Mucosa of gallbladder (tissue), 1 donor: Measurements from ENCODE around the gene FUT7. TPM values are rescaled to one million over a fixed set of nuclear protein-coding genes. Genes with fewer than 3 reads are reported as not detected.
"Not testable (repeated sequence)": the region's sequence is repeated elsewhere in the genome, so short reads cannot be mapped to it uniquely, and the experiment has no call there.

ENCODE experiments used
- DNase-seq: peaks from one replicate; pipeline ENCODE4 v3.0.0-alpha.2; 2020; ENCODE audit warnings: low spot score
- total RNA-seq: library from RNA; stranded (reverse); gene quantifications from one replicate; pipeline ENCODE4 v1.2.1, GENCODE V29; 2021
- donor health status: DM: no; HTN: no; CAD: no.

FUT7 gene
- total RNA-seq, 1 donor from 2014 or later: 0.26 TPM

GRCh38 chr9:137004285-137004684 lies 27.6 kb downstream of the FUT7 start:
- not testable (repeated sequence) for DNase-seq

- no peak for DNase-seq
These were observed 29.2 kb downstream of the FUT7 start for GRCh38 chr9:137002646-137003041.

- DNase-seq: no peak
These were observed 29.8 kb downstream of the FUT7 start for GRCh38 chr9:137001857-137002645.

- DNase-seq: no peak
These were observed 31.5 kb downstream of the FUT7 start for GRCh38 chr9:137000177-137000930.

DNA sequence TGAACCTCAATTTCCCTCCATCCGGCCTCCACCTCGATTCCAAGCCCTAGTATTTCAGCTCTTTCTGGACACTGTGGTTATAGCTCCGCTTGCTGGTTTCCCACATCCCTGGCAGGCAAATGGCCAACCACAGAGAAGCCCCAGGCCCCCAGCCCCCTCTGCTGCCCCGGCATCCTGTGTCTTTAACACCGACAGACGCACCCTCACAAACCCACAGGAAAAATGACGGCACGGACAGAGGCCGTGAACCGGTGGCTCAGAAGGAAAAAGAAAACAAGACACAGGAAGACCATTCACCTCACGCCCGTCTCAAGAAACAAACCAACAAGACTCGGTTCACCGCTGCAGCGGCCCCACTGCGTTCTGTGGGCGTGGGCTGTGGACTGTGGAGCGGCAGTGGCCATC lies 34.1 kb downstream of the FUT7 start:
- no peak for DNase-seq

- DNase-seq: no peak
These were observed 34.5 kb downstream of the FUT7 start for GRCh38 chr9:136997371-136997770.

DNA sequence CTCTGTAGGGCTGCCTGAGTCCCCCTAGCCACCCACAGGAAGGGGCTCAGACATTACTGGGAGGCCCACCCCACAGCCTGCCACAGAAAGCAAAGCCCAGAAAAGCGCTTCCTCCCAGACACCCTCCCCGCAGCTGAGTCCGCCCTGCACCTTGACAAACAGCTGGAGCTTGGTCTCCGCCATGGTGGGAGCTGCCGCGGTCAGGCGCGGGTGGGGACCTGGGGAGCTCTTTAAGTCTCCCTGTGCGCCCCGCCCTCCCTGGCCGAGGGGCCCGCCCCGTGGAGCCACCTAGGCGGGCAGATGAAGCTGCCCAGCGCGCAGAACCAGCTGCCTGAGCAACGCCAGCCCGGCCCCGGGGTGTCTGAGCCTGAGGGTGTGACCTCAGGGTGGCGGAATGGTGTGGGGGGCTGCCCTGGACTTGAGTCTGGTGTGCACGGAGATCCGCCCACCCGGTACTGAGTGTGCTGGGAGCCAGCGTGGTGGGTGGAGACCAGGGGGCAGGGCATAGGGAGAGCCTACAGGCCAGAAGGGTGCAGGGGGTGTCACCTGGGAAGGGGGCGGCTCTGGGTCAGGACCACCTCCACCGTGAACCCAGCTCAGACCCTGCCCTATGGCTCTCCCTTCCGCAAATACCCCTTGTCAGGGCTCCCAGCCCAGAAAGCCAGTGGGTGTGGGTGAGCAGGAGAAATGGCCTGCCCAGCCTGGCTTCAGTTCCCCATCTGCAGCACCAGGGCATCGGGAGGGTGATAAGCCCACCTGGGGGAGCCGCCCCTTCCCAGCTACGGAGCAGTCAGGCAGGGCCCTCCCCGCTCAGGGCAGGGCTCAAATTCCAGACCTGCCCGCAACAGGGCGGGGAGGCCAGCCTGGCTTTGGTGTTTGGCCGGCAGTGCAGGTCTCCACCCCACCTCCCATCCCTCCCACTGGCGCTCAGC lies 35.3 kb downstream of the FUT7 start, which contains the start of gene CLIC3:
CLIC3 (minus strand) TSS at position 208 of the 932 bp plus-strand sequence; CDS start at position 183, 25 bp downstream.
- DNase-seq: no peak

DNA sequence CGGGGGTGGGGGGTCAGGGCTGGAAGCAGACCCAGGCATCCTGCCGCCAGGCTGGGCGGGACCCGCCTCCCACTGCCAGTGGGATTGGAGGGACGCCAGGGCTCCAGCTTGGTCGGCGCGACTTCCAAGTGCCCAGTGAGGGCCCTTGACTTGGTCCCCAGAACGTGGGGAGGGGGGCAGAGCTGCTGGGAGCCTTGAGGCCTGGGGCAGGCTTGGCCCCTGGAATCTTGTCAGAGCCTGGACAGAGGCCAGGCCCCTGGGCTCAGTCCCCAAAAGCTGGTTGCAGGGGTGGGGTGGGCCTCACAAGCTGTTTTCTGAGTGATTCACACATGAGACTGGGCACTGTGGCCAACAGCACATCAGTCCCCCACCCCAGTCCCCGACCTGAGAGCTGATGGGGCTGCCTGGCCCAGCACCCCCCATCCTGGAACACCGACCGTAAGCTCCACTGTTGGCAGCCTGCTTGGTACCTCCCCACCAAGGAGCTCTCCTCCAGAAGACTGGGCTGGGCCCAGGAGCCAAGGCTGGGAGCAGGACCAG lies 36.0 kb downstream of the FUT7 start:
- no peak for DNase-seq

DNA sequence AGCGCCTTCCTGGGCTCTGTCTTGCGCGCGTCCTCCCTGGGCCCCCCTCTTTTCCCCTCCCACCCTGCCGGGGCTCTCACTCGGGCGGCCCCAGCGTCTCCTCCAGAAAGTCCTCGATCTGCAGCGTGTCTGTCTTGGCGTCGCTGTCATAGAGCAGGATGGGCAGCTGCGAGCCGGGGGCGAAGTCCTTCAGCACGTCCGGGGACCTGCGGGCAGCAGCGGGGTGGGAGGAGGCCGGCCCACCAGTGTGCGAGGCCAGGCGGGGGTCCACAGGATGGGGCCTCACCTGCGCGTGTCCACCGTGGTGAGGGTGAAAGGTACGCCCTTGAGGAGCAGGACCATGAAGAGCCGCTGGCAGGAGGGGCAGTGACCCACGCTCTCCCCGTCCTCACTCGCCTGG lies 36.5 kb downstream of the FUT7 start:
- DNase-seq: no peak

DNA sequence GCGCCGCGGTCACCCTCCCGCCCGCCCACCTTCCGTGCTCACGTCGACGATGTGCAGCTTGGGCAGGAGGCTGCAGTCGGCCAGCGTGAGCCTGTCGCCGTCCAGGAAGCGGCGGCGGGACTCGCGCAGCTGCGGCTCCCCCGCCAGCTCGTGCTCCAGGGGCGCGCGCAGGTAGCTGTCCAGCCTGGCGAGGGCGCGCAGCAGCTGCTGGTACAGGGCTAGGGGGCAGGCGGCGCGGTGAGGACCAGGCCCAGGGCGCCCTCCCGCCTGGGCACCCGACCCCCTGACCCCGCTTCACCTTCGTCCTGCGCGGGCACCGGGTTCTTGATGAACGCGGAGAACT lies 37.0 kb downstream of the FUT7 start:
- DNase-seq: no peak

DNA sequence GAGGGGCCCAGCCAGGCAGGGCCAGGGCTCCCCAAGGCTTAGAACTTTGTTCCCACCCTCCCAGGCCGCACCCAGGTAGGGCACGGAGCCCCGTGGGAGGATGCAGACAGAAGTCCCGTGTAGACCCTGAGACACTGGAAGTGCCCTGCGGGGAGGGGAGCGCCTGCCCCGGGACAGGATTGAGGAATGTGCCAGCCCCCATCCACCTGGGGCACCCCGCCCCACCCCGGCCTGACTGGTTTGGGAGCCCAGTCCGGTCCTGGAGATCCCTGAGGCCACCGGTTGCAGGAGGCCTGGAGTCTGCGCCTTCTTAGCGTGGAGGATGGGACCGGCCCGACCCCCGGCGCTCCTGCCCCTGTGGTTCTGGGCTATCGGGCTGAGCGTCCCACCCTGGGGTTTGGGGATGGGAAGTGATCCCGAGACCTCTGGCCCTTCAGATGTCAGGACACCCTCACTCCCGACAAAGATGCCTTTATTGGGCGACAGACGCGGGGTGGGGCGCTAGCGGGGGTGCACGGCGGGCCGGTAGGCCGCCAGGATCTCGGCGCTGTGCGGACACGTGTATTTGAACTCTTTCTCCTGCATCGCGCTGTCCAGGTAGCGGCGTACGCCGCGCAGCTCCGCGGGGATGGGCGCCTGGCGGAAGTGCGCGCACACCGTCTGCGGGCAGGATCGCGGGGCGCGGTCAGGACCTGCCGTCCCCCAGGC lies 37.6 kb downstream of the FUT7 start:
- no peak for DNase-seq

DNA sequence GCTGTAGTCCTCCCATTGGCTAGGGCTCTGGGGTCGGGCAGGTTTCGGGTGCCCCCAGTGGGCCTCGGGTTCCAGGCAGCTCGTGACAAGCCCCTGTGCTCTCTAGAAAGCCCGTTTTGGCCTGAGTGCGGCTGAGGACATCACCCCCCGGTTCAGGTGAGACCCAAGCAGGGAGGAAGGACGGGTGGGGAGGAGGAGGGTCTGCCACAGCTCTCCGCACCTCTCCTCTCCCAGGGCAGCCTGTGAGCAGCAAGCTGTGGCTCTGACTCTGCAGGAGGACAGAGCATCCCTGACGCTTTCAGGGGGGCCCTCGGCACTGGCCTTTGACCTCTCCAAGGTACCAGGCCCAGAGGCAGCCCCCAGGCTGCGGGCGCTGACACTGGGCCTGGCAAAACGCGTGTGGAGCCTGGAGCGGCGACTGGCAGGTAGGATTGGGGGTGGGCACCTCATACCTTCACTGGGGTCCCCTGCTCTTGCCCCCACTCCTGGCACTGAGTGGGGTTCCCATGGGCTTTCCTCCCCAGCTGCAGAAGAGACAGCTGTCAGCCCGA lies 39.0 kb downstream of the FUT7 start:
- DNase-seq: no peak

GRCh38 chr9:136991993-136992818 lies 39.7 kb downstream of the FUT7 start, which contains the start of gene PAXX:
TSS of gene PAXX (plus strand) at chr9:136992422. CDS start at chr9:136992444, 22 bp downstream.
- peak; percentile 94 for DNase-seq

- DNase-seq: no peak
These were observed 41.5 kb downstream of the FUT7 start for GRCh38 chr9:136990242-136990911.

- no peak for DNase-seq
These were observed 43.0 kb downstream of the FUT7 start for GRCh38 chr9:136988872-136989271.

DNA sequence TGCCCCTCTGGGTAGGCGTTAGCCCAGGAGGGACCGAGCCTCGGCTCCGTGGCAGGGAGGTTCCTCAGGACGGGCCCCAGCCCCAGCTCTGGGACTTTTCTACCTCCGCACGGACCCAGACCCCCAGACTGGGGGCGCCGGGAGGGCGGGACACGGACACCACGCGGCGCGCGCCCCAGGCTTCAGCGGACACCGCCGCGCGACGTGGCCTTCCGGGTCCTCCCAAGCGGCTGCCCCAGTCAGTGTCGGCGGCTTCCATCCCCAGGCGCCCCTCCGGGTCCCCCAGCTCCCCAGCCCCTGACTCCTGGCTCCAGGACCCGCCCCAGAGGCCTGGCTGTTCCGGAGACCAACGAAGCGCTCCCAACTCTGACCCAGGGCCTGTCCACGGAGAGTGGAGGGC lies 46.0 kb downstream of the FUT7 start:
- no peak for DNase-seq

- no peak for DNase-seq
These were observed 46.8 kb downstream of the FUT7 start for GRCh38 chr9:136985027-136985602.

DNA sequence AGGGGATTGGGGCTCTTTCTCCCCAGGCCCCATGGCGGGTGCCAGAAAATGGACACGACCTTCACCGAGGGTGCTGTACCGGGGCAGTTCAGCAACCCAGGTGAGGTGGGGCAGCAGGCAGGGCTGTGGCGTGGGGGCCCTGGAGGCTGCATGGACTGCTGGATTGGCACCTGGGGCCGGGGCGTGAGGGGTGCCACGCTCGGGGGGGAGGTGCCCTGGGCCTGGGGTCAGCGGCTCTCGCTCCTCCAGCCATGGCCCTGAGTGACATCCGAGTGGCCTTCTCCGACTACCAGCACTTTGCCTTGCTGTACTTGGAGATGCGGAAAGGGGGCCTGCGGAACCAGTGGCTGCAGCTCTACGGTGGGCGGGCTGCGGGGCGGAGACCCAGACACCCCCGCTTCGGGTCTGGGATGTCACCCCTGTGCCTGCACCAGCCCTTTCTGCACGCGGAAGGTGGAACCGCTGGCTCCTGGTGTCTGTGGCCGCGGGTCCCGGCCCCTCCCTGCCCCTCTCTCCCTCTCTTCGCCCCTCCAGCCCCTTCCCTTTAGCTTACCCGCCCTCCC lies 47.3 kb downstream of the FUT7 start:
- DNase-seq: no peak
